22Rv1 (cell line): ENCODE data around the gene TP53BP1.
A peak's percentile ranks its signal among the peaks of the same experiment; 100 is the strongest.

Experiments
- H3K27ac ChIP-seq: fragments of 450-650 bp; 2 replicates; pipeline ENCODE4 v1.5.1; 2017
- ZFX ChIP-seq: fragments of 450-650 bp; IDR thresholded peaks from 2 replicates; pipeline ENCODE4 v1.6.1; 2017; ENCODE audit warnings: antibody characterized with exemption, borderline replicate concordance
- TF ChIP-seq, protein P1 (sequence below): fragments of 450-650 bp; IDR thresholded peaks from 2 replicates; pipeline ENCODE4 v1.5.1; 2017; ENCODE audit warnings: mild to moderate bottlenecking

TP53BP1 gene

GRCh38 chr15:43505738-43506137, 12.8 kb upstream of the TP53BP1 start:
- TF ChIP-seq, protein P1, sequence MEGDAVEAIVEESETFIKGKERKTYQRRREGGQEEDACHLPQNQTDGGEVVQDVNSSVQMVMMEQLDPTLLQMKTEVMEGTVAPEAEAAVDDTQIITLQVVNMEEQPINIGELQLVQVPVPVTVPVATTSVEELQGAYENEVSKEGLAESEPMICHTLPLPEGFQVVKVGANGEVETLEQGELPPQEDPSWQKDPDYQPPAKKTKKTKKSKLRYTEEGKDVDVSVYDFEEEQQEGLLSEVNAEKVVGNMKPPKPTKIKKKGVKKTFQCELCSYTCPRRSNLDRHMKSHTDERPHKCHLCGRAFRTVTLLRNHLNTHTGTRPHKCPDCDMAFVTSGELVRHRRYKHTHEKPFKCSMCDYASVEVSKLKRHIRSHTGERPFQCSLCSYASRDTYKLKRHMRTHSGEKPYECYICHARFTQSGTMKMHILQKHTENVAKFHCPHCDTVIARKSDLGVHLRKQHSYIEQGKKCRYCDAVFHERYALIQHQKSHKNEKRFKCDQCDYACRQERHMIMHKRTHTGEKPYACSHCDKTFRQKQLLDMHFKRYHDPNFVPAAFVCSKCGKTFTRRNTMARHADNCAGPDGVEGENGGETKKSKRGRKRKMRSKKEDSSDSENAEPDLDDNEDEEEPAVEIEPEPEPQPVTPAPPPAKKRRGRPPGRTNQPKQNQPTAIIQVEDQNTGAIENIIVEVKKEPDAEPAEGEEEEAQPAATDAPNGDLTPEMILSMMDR: no peak
- TF ChIP-seq ZFX: no peak
- no peak overlapping the region for H3K27ac ChIP-seq

- no peak overlapping the region for H3K27ac ChIP-seq
- TF ChIP-seq, protein P1: no peak
- TF ChIP-seq ZFX: no peak
These were observed 6.7 kb upstream of the TP53BP1 start for GRCh38 chr15:43499635-43500034.

DNA sequence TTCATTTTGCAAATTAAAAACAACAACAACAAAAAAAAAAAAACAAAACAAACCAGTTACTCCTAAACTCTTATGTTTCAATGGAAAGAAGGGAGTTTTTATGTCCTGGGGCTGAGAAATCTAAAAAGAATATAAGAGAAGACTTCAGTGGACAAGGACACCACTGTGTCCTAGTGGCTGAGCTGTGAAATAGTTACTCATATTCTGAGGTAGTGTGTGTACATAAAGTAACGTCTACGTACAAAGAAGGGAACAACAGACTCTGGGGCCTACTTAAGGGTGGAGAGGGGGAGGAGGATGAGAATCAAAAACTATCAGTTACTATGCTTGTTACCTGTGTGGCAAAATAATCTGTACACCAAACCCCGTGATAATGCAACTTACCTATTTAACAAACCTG, 6.0 kb upstream of the TP53BP1 start:
- TF ChIP-seq, protein P1: 0 out of 2 replicates have a peak, but pooled peaks have one; percentile 4
- TF ChIP-seq ZFX: no peak
- H3K27ac ChIP-seq: no peak overlapping the region

- peak overlapping the region; percentile 60 for H3K27ac ChIP-seq
- TF ChIP-seq, protein P1: no peak
- no peak for TF ChIP-seq ZFX
These were observed 932 bp upstream of the TP53BP1 start for GRCh38 chr15:43493703-43494472.

GRCh38 chr15:43492266-43492665, 690 bp downstream of the TP53BP1 start:
- peak overlapping the region; percentile 60 for H3K27ac ChIP-seq
- TF ChIP-seq ZFX: no peak
- TF ChIP-seq, protein P1: no peak

DNA sequence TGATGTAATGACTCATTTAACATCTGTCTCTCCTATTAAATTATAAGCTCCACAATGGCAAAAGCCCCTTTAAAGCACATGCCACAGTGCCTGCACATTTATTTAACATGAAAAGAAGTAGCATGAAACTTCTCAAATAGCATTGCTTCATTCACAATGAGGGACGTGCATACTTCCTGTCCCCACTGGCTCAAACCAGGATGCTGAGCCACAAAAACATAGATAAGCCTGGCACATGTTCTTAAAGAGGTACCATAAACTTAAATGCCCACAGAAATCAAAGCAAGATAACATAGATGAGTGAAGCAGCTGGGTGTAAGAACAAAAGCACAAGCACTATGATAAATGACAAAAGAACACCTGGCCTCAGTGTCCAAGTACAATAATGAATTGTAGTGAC, 3.8 kb downstream of the TP53BP1 start:
- no peak for TF ChIP-seq ZFX
- TF ChIP-seq, protein P1: no peak
- H3K27ac ChIP-seq: no peak overlapping the region

DNA sequence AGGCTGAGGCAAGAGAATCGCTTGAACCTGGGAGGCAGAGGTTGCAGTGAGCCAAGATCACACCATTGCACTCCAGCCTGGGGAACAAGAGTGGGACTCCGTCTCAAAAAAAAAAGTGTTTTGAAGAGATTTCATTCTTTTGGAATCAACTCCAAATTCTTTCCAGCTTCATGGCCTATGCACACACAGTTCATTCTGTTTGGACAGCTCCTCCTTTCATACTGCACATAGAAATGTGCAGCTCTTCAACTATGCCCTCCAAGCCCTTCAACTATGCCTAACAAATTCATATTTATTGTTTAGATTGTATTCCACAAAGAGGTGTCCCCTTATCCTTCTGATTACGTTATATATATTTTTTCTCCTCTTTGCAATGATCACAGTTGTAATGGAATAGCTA, 4.2 kb downstream of the TP53BP1 start:
- no peak overlapping the region for H3K27ac ChIP-seq
- no peak for TF ChIP-seq ZFX
- TF ChIP-seq, protein P1: no peak
